Type B pancreatic cell (in vitro differentiated cells): Measurements from ENCODE around the gene PPP1R12A. TPM values are rescaled to one million over a fixed set of nuclear protein-coding genes. Genes with fewer than 3 reads are reported as not detected.

Experiments used
- DNase-seq: peaks from one replicate; pipeline ENCODE4 v3.0.0; 2021; ENCODE audit warnings: mixed read lengths; ENCODE audit not compliant: unreplicated experiment; ENCODE audit errors: extremely low spot score
- H3K27ac Mint-ChIP-seq: 2 replicates; pipeline ENCODE4 v1.8.0; 2021; ENCODE audit warnings: mild to moderate bottlenecking, mixed read lengths
- H3K27me3 Mint-ChIP-seq: 2 replicates; pipeline ENCODE4 v1.8.0; 2021; ENCODE audit warnings: mixed read lengths
- H3K36me3 Mint-ChIP-seq: 2 replicates; pipeline ENCODE4 v1.8.0; 2021; ENCODE audit warnings: mixed read lengths
- H3K4me1 Mint-ChIP-seq: one replicate; pipeline ENCODE4 v1.8.0; 2021; ENCODE audit warnings: mixed read lengths; ENCODE audit not compliant: unreplicated experiment
- H3K4me3 Mint-ChIP-seq: 2 replicates; pipeline ENCODE4 v1.8.0; 2021; ENCODE audit warnings: mild to moderate bottlenecking, mixed read lengths
- H3K9me3 Mint-ChIP-seq: 2 replicates; pipeline ENCODE4 v1.8.0; 2021; ENCODE audit warnings: mixed read lengths
- CTCF ChIP-seq: fragments of 200-600 bp; sonication (generic); conservative IDR thresholded peaks from 2 replicates; pipeline ENCODE4 v1.5.0; 2021; ENCODE audit warnings: antibody characterized with exemption, mild to moderate bottlenecking
- total RNA-seq: library from RNA; stranded (reverse); gene quantifications from 2 replicates; pipeline ENCODE4 v1.2.1, GENCODE V29; 2021; ENCODE audit warnings: low replicate concordance

PPP1R12A gene
- total RNA-seq, 1 donor from 2014 or later = 78.2 TPM

GRCh38 chr12:79939728-79940310 is 4.9 kb upstream of the PPP1R12A start:
- H3K4me1 Mint-ChIP-seq = peaks cover 15% of the 10 kb centered on the region
- no peaks in the 10 kb centered on the region for H3K36me3 Mint-ChIP-seq
- no peaks in the 10 kb centered on the region for H3K27me3 Mint-ChIP-seq
- H3K27ac Mint-ChIP-seq = no peak overlapping the region
- no peak for DNase-seq
- H3K9me3 Mint-ChIP-seq = no peaks in the 10 kb centered on the region
- no peak overlapping the region for H3K4me3 Mint-ChIP-seq
- TF ChIP-seq CTCF = no peak

- peaks cover 11% of the 10 kb centered on the region for H3K4me1 Mint-ChIP-seq
- no peak for TF ChIP-seq CTCF
- no peak overlapping the region for H3K4me3 Mint-ChIP-seq
- H3K27ac Mint-ChIP-seq = no peak overlapping the region
- H3K36me3 Mint-ChIP-seq = no peaks in the 10 kb centered on the region
- H3K27me3 Mint-ChIP-seq = no peaks in the 10 kb centered on the region
- no peak for DNase-seq
- H3K9me3 Mint-ChIP-seq = no peaks in the 10 kb centered on the region
These were observed 3.9 kb upstream of the PPP1R12A start for GRCh38 chr12:79938843-79939242.

GRCh38 chr12:79936670-79937069 is 1.8 kb upstream of the PPP1R12A start:
- Mint-ChIP-seq H3K27me3 (no peaks in the 10 kb centered on the region), H3K36me3 (no peaks in the 10 kb centered on the region), H3K4me3 (peak overlapping the region; percentile 89), H3K27ac (peak overlapping the region; percentile 92), H3K9me3 (no peaks in the 10 kb centered on the region), H3K4me1 (peaks cover 23% of the 10 kb centered on the region)
- TF ChIP-seq CTCF = no peak
- DNase-seq = no peak

- Mint-ChIP-seq H3K27ac (peak overlapping the region; percentile 92), H3K27me3 (no peaks in the 10 kb centered on the region), H3K4me1 (peaks cover 27% of the 10 kb centered on the region), H3K36me3 (no peaks in the 10 kb centered on the region), H3K9me3 (no peaks in the 10 kb centered on the region), H3K4me3 (peak overlapping the region; percentile 89)
- no peak for DNase-seq
- TF ChIP-seq CTCF = no peak
These were observed 888 bp upstream of the PPP1R12A start for GRCh38 chr12:79935624-79936345.

- Mint-ChIP-seq H3K9me3 (no peaks in the 10 kb centered on the region), H3K4me1 (peaks cover 27% of the 10 kb centered on the region), H3K4me3 (peak overlapping the region; percentile 89), H3K27ac (peak overlapping the region; percentile 92), H3K27me3 (no peaks in the 10 kb centered on the region), H3K36me3 (peaks cover 5% of the 10 kb centered on the region)
- peak; percentile 80 for DNase-seq
- TF ChIP-seq CTCF = no peak
These were observed 446 bp downstream of the PPP1R12A start for GRCh38 chr12:79934281-79935020.
